ENCODE data around the gene DCPS.
A peak's percentile ranks its signal among the peaks of the same experiment; 100 is the strongest.
"Not testable (repeated sequence)": the region's sequence is repeated elsewhere in the genome, so short reads cannot be mapped to it uniquely, and the experiment has no call there.

Gene DCPS

GRCh38 chr11:126385991-126386728, 82.3 kb downstream of the DCPS start:
- DNase-seq, result no peak

DNA sequence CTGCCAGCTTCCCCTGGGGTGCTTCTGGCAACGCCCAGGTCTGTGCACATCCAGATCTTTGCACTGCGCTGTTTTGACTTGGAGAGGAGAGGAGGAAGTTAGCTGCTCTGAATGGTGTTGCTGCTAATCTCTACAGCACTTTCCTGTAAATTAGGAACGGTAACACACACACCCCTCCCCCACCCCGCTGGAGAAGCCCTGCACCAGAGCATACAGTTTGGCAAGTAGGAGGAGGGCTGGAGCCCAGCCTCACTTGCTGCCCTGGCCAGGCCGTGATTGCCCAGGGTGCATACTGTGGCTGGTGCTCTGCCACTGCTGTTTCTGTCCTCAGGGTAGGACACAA, 82.8 kb downstream of the DCPS start:
- DNase-seq, result peak; percentile 52

GRCh38 chr11:126387857-126388256, 84.0 kb downstream of the DCPS start:
- no peak for DNase-seq

- DNase-seq, result no peak
These were observed 86.5 kb downstream of the DCPS start for GRCh38 chr11:126390272-126390867.

- DNase-seq, result no peak
These were observed 87.6 kb downstream of the DCPS start for GRCh38 chr11:126391286-126391954.

DNA sequence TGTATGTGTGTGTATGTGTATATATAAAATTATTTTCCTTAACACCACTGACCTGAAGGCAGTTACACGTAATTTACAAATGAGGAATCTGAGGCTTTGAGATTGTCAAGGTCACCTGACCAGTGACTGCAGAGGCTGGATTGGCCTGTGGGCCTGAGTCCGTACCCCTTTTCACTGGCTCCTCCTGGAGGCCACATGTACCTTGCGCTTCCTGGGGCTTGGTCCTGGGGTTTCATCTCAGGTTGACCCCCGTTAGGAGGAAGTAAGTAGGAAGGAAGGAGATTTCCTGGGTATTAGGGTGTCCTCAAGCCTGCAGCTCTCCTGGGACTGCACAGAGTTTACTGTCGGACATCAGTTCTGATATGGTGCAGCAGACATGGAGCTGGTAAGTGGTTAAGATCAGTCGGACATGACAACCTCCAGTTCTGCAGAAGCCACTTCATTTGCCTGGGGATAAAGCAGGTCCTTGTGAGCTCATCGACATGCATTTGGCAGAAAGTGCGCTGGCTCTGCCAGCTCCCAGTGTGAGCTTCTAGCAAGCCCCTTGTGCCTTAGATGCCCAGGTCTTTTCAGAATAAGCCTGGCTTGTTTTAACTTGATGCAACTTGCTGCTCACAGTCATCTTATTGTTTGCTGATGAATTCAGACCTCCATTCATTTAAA, 88.2 kb downstream of the DCPS start:
- DNase-seq, result no peak

DNA sequence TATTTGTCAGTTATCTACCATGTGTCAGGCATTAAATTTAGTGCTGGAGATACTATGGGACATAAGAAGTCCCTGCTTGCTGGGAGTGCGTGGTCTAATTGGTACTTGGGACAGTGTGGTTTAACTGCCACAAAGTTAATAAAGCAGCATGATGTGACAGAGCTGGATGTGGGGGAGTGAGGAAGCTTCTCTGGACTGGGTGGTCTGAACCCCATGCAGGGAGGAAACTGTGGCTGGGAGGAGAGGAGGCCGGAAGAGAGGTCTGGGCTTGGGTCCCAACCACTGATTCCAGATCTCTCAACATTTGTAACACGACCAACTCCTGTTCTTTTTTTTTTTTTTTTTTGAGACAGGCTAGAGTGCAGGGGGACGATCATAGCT, 88.8 kb downstream of the DCPS start:
- DNase-seq, result no peak

- DNase-seq, result no peak
These were observed 89.3 kb downstream of the DCPS start for GRCh38 chr11:126393143-126393542.

GRCh38 chr11:126394036-126394435, 90.2 kb downstream of the DCPS start:
- DNase-seq, result no peak

- DNase-seq, result not testable (repeated sequence)
These were observed 90.8 kb downstream of the DCPS start for GRCh38 chr11:126394634-126395072.
